Calu3 (cell line): ENCODE results near the gene LLGL2. TPM values are rescaled to one million over a fixed set of nuclear protein-coding genes. Genes with fewer than 3 reads are reported as not detected.

Experiments
- BruUV-seq: library from RNA; stranded (reverse); fragments of 400-500 nt; replicated peaks from 2 replicates; lab custom pipeline; 2021; lab: Mats Ljungman, UMichigan
- CTCF ChIA-PET: fragments of 300-600 bp; sonication (Branson Sonifier 250); formaldehyde crosslinking; loops from one replicate; lab custom pipeline; 2022; ENCODE audit warnings: antibody characterized with exemption; lab: Charles Lee
- DNase-seq: peaks from one replicate; pipeline ENCODE4 v3.0.0; 2022
- H3K27ac Mint-ChIP-seq: one replicate; pipeline ENCODE4 v1.8.0; 2022; ENCODE audit warnings: mixed read lengths; ENCODE audit not compliant: unreplicated experiment
- H3K27me3 Mint-ChIP-seq: one replicate; pipeline ENCODE4 v1.8.0; 2022; ENCODE audit warnings: mixed read lengths; ENCODE audit not compliant: unreplicated experiment
- H3K36me3 Mint-ChIP-seq: one replicate; pipeline ENCODE4 v1.8.0; 2022; ENCODE audit warnings: mild to moderate bottlenecking, moderate library complexity, mixed read lengths; ENCODE audit not compliant: insufficient read depth, unreplicated experiment
- H3K4me1 Mint-ChIP-seq: one replicate; pipeline ENCODE4 v1.8.0; 2022; ENCODE audit warnings: mild to moderate bottlenecking, low read depth, mixed read lengths; ENCODE audit not compliant: unreplicated experiment
- H3K4me3 Mint-ChIP-seq: one replicate; pipeline ENCODE4 v1.8.0; 2022; ENCODE audit warnings: mild to moderate bottlenecking, low read depth, moderate library complexity, mixed read lengths; ENCODE audit not compliant: unreplicated experiment
- H3K9me3 Mint-ChIP-seq: one replicate; pipeline ENCODE4 v1.8.0; 2022; ENCODE audit warnings: low read depth, mixed read lengths; ENCODE audit not compliant: unreplicated experiment
- CTCF ChIP-seq: fragments of 200-600 bp; IDR thresholded peaks from one replicate; pipeline ENCODE4 v1.8.0; 2022; ENCODE audit warnings: antibody characterized with exemption; ENCODE audit not compliant: unreplicated experiment
- intact Hi-C: fragments of 100-400 bp; cut with micrococcal nuclease; formaldehyde crosslinking; loops from one replicate; pipeline ENCODE4 v1.10.0; 2022; ENCODE audit not compliant: unreplicated experiment
- total RNA-seq: library from RNA; stranded (reverse); gene quantifications from 2 replicates; pipeline ENCODE4 v1.2.3, GENCODE V29; 2022

LLGL2 gene
- total RNA-seq, 1 experiment from 2014 or later = 208 TPM

DNA sequence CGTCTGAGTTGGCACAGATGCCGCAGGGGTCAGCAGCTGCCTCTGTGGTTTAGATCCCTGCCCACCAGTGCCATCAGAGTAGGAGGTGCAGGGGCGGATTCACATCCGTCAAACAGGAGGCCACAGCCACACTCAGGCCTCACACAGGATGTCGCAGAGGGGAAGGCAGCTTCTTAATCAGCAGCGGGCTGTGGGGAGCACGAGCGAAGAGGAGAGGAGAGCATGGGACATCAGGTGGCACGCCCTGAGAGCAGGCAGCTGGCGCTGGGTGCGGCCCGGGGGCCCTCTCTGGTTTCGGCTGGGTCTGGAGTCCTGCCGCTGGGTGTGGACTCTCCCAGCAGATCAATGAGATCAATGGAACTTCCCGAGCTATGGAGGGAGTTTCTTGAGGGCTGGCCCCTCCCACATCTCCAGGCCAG, 9.6 kb downstream of the LLGL2 start:
- no peaks in the 10 kb centered on the region for H3K9me3 Mint-ChIP-seq
- H3K27ac Mint-ChIP-seq = peak overlapping the region; percentile 69
- H3K27me3 Mint-ChIP-seq = no peaks in the 10 kb centered on the region
- TF ChIP-seq CTCF = no peak
- H3K4me1 Mint-ChIP-seq = peaks cover 52% of the 10 kb centered on the region
- peaks cover 77% of the 10 kb centered on the region for H3K36me3 Mint-ChIP-seq
- intact Hi-C loops = no loop called here
- DNase-seq = peak; percentile 68
- CTCF ChIA-PET = interaction anchor here (0.6 to 1.6 kb wide), 2 partner anchors 9 to 130 kb away, joined by 7 to 10 read pairs; partner anchors contain the start of gene LLGL2
- peak overlapping the region; percentile 50 for H3K4me3 Mint-ChIP-seq
- no TSS peak for BruUV-seq

- CTCF ChIA-PET = interaction anchor here (1.6 kb wide), 1 partner anchor 10 kb away, joined by 10 read pairs; the partner anchor contains the start of gene LLGL2
- Mint-ChIP-seq H3K27ac (no peak overlapping the region), H3K4me1 (peaks cover 51% of the 10 kb centered on the region), H3K27me3 (no peaks in the 10 kb centered on the region), H3K9me3 (no peaks in the 10 kb centered on the region), H3K4me3 (no peak overlapping the region), H3K36me3 (peaks cover 72% of the 10 kb centered on the region)
- BruUV-seq = no TSS peak
- intact Hi-C loops = no loop called here
- TF ChIP-seq CTCF = no peak
- no peak for DNase-seq
Observed at GRCh38 chr17:75535871-75536270, 10.4 kb downstream of the LLGL2 start.

DNA sequence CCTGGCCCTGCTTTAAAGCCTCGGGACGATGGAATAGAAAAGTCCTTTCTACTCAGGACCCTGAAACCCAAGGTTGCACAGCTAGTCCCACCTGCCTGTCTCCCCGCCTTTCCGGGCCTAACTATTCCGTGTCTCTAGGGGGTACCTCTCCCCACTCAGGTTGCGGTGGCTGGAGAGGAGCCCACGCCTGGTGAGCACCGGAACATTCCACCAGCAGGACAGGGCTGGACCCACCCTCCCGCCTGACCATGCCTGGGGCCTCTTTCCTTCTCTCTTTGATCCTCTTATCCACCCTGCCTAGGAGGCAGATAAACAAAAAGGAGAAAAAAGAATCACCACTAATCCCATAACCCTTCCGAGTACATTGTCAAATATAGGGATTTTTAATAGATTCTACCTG, 10.9 kb downstream of the LLGL2 start:
- CTCF ChIA-PET = no interaction called here
- TF ChIP-seq CTCF = no peak

GRCh38 chr17:75539967-75540729, 14.7 kb downstream of the LLGL2 start:
- Mint-ChIP-seq H3K27me3 (no peaks in the 10 kb centered on the region), H3K4me1 (peaks cover 47% of the 10 kb centered on the region), H3K36me3 (peaks cover 66% of the 10 kb centered on the region), H3K27ac (no peak overlapping the region), H3K9me3 (no peaks in the 10 kb centered on the region), H3K4me3 (no peak overlapping the region)
- no peak for DNase-seq
- CTCF ChIA-PET = interaction anchor here (0.7 to 1.4 kb wide), 2 partner anchors 14 to 107 kb away, joined by 4 to 6 read pairs; no protein-coding TSS in a partner anchor
- intact Hi-C loops = no loop called here
- no peak for TF ChIP-seq CTCF
- no TSS peak for BruUV-seq

More for the DNA sequence above, 10.9 kb downstream of the LLGL2 start:
- Mint-ChIP-seq H3K27ac (no peak overlapping the region), H3K36me3 (peaks cover 67% of the 10 kb centered on the region), H3K27me3 (no peaks in the 10 kb centered on the region), H3K4me1 (peaks cover 51% of the 10 kb centered on the region), H3K4me3 (no peak overlapping the region), H3K9me3 (no peaks in the 10 kb centered on the region)
- DNase-seq = no peak
- intact Hi-C loops = no loop called here
- no TSS peak for BruUV-seq
